ENCODE data around the gene ZNF334.

DNA sequence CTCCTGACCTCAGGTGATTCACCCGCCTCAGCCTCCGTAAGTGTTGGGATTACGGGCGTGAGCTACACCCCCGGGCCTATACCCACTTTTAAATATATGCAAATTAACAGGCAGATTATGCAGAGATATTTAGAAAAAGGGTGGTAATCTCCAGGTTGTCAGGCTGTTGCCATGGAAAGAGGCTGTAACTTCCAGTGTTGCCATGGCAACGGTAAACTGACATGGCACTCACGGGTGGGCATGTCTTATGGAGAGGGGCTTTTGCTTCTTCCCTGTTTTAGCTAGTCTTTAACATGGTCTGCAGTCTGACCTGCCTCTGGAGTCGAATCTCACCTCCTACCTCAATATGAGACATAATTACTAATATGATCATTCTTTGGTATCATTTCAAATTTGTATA is 44.9 kb downstream of the ZNF334 start:
- TF ChIP-seq, protein P1, sequence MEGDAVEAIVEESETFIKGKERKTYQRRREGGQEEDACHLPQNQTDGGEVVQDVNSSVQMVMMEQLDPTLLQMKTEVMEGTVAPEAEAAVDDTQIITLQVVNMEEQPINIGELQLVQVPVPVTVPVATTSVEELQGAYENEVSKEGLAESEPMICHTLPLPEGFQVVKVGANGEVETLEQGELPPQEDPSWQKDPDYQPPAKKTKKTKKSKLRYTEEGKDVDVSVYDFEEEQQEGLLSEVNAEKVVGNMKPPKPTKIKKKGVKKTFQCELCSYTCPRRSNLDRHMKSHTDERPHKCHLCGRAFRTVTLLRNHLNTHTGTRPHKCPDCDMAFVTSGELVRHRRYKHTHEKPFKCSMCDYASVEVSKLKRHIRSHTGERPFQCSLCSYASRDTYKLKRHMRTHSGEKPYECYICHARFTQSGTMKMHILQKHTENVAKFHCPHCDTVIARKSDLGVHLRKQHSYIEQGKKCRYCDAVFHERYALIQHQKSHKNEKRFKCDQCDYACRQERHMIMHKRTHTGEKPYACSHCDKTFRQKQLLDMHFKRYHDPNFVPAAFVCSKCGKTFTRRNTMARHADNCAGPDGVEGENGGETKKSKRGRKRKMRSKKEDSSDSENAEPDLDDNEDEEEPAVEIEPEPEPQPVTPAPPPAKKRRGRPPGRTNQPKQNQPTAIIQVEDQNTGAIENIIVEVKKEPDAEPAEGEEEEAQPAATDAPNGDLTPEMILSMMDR (IDR thresholded peaks at IDR 0.05 in 8 of 11, conservative IDR thresholded peaks at IDR 0.05 in 3 of 11): no peak
- TF ChIP-seq POLR2AphosphoS5 (IDR thresholded peaks at IDR 0.05): no peak
- TF ChIP-seq POLR2A (IDR thresholded peaks at IDR 0.05): no peak
